Endodermal cell (in vitro differentiated cells): Measurements from ENCODE around the gene LZTS2. TPM values are rescaled to one million over a fixed set of nuclear protein-coding genes. Genes with fewer than 3 reads are reported as not detected.

ENCODE experiments used
- DNase-seq: peaks from one replicate; pipeline ENCODE4 v3.0.0-alpha.2; 2017
- H3K27ac ChIP-seq: 2 replicates; pipeline ENCODE4 v1.5.1; 2013; ENCODE audit warnings: mild to moderate bottlenecking, low read depth, low read length, moderate library complexity
- H3K27me3 ChIP-seq: 2 replicates; pipeline ENCODE4 v1.6.1; 2013; ENCODE audit warnings: mild to moderate bottlenecking, low read length, moderate library complexity; ENCODE audit not compliant: insufficient read depth, control insufficient read depth, poor library complexity, severe bottlenecking
- H3K36me3 ChIP-seq: 2 replicates; pipeline ENCODE4 v1.7.0; 2013; ENCODE audit warnings: mild to moderate bottlenecking, low read length, moderate library complexity; ENCODE audit not compliant: control insufficient read depth, insufficient read depth
- H3K4me1 ChIP-seq: one replicate; pipeline ENCODE4 v1.7.0; 2013; ENCODE audit warnings: low read length; ENCODE audit not compliant: control insufficient read depth, insufficient read depth
- H3K4me3 ChIP-seq: 2 replicates; pipeline ENCODE4 v1.5.1; 2013; ENCODE audit warnings: mild to moderate bottlenecking, low read length, moderate library complexity
- H3K9ac ChIP-seq: 2 replicates; pipeline ENCODE4 v1.6.1; 2013; ENCODE audit warnings: mild to moderate bottlenecking, low read length, moderate library complexity; ENCODE audit not compliant: poor library complexity, severe bottlenecking; ENCODE audit errors: extremely low read depth
- H3K9me3 ChIP-seq: 2 replicates; pipeline ENCODE4 v1.6.1; 2013; ENCODE audit warnings: mild to moderate bottlenecking, low read length, moderate library complexity; ENCODE audit not compliant: control insufficient read depth
- H3K27ac Mint-ChIP-seq: 2 replicates; pipeline ENCODE4 v1.8.0; 2020; ENCODE audit warnings: mixed read lengths
- H3K27me3 Mint-ChIP-seq: 2 replicates; pipeline ENCODE4 v1.8.0; 2021; ENCODE audit warnings: mild to moderate bottlenecking, mixed read lengths; ENCODE audit not compliant: insufficient read depth
- H3K36me3 Mint-ChIP-seq: 2 replicates; pipeline ENCODE4 v1.8.0; 2020; ENCODE audit warnings: low read depth, mixed read lengths
- H3K4me1 Mint-ChIP-seq: 2 replicates; pipeline ENCODE4 v1.8.0; 2020; ENCODE audit warnings: mixed read lengths
- H3K4me3 Mint-ChIP-seq: 2 replicates; pipeline ENCODE4 v1.8.0; 2020; ENCODE audit warnings: mild to moderate bottlenecking, moderate library complexity, mixed read lengths
- H3K9me3 Mint-ChIP-seq: 2 replicates; pipeline ENCODE4 v1.8.0; 2020; ENCODE audit warnings: mild to moderate bottlenecking, mixed read lengths
- WGBS, 2 experiments: methylation state at CpG; one replicate each; pipeline versions ENCODE4 v1.1.5 to v1.1.7; 2013; ENCODE audit warnings: missing lambda C conversion rate in 2 of 2, mixed read lengths in 1 of 2; ENCODE audit not compliant: insufficient coverage in 1 of 2, insufficient read length in 1 of 2; 5-methylcytosine and 5-hydroxymethylcytosine counted together
- microRNA-seq: library from miRNA; unstranded; fragments of <30 nt; microRNA quantifications from one replicate; pipeline ENCODE4 v1.2.0, GENCODE V29; 2020; ENCODE audit warnings: borderline microRNAs expressed
- total RNA-seq, 2 donors: library from RNA; stranded (reverse); fragmentation: NEBNext Ultra II Directional in 1 of 2; extraction: Animal tissue kit (Norgen Biotek cat#: 25700) in 1 of 2; gene quantifications; 2 replicates in 1 of 2; 3 replicates in 1 of 2; pipeline ENCODE4 v1.2.1, GENCODE V29; 2021
- TF ChIP-seq, protein P1 (sequence below): fragments of 200-600 bp; sonication (generic); conservative IDR thresholded peaks from 2 replicates; pipeline ENCODE4 v1.5.0; 2021; ENCODE audit warnings: antibody characterized with exemption, mild to moderate bottlenecking

The LZTS2 gene
- total RNA-seq, 2 donors from 2014 or later: 76.8 to 85.9 TPM

DNA sequence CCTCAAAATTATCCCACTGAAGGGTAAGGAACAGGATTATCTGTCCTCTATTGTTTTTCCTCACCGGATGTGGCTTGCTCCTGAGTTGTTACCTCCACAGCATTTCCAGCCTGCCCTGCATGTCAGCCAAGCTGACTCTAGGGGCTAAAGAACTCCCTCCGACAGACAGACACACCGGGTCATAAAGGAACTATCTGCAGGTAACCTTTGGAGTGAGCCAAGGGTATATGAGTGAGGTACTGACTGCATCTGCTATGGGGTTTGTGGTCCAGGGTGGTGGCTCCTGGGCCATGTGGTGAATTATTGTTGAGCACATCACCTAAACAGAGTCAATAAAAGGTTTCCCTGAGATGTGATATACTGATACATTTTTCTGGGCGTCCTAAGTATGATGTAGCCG, 55.3 kb downstream of the LZTS2 start:
- peaks cover 5% of the 10 kb centered on the region for H3K36me3 Mint-ChIP-seq
- Histone ChIP-seq H3K9ac (no peak overlapping the region), H3K4me1 (peaks cover 4% of the 10 kb centered on the region), H3K36me3 (no peaks in the 10 kb centered on the region), H3K27ac (no peak overlapping the region), H3K9me3 (no peaks in the 10 kb centered on the region), H3K27me3 (peaks cover 24% of the 10 kb centered on the region), H3K4me3 (no peak overlapping the region)
- H3K27me3 Mint-ChIP-seq: peaks cover 37% of the 10 kb centered on the region
- DNase-seq: no peak
- 90 to 93% methylated on average over 2 to 5 of the region's 5 CpGs for WGBS, 2 experiments
- no peak overlapping the region for H3K4me3 Mint-ChIP-seq
- TF ChIP-seq, protein P1, sequence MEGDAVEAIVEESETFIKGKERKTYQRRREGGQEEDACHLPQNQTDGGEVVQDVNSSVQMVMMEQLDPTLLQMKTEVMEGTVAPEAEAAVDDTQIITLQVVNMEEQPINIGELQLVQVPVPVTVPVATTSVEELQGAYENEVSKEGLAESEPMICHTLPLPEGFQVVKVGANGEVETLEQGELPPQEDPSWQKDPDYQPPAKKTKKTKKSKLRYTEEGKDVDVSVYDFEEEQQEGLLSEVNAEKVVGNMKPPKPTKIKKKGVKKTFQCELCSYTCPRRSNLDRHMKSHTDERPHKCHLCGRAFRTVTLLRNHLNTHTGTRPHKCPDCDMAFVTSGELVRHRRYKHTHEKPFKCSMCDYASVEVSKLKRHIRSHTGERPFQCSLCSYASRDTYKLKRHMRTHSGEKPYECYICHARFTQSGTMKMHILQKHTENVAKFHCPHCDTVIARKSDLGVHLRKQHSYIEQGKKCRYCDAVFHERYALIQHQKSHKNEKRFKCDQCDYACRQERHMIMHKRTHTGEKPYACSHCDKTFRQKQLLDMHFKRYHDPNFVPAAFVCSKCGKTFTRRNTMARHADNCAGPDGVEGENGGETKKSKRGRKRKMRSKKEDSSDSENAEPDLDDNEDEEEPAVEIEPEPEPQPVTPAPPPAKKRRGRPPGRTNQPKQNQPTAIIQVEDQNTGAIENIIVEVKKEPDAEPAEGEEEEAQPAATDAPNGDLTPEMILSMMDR: no peak
- H3K27ac Mint-ChIP-seq: no peak overlapping the region
- peaks cover 15% of the 10 kb centered on the region for H3K4me1 Mint-ChIP-seq
- H3K9me3 Mint-ChIP-seq: no peaks in the 10 kb centered on the region

DNA sequence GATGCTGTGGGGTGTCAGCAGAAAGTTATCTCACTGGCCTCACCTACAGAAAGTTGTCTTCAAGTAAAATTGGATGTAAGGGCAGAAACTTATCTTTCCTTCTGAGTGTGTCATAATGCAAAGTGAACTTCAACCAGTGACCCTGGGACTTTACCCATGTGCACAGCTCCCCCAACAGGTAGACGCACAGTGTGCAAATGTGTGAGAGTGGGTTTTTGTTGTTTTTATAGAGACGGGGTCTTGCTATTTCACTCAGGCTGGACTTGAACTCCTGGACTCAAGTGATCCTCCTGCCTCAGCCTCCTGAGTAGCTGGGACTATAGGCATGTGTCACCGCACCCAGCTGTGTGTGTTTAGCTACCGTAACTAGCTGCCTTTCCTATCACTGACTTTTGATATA, 55.8 kb downstream of the LZTS2 start:
- Mint-ChIP-seq H3K27ac (no peak overlapping the region), H3K4me1 (peaks cover 17% of the 10 kb centered on the region), H3K36me3 (peaks cover 5% of the 10 kb centered on the region), H3K27me3 (peaks cover 32% of the 10 kb centered on the region), H3K4me3 (no peak overlapping the region), H3K9me3 (no peaks in the 10 kb centered on the region)
- Histone ChIP-seq H3K9ac (no peak overlapping the region), H3K27me3 (peaks cover 18% of the 10 kb centered on the region), H3K9me3 (no peaks in the 10 kb centered on the region), H3K4me3 (no peak overlapping the region), H3K4me1 (peaks cover 5% of the 10 kb centered on the region), H3K36me3 (no peaks in the 10 kb centered on the region), H3K27ac (no peak overlapping the region)
- TF ChIP-seq, protein P1: peak; percentile 30
- DNase-seq: no peak
- WGBS, 2 experiments: 91 to 93% methylated on average over 2 to 3 of the region's 4 CpGs

- TF ChIP-seq, protein P1: no peak
- peaks cover 5% of the 10 kb centered on the region for H3K36me3 Mint-ChIP-seq
- Histone ChIP-seq H3K27ac (no peak overlapping the region), H3K9me3 (no peaks in the 10 kb centered on the region), H3K27me3 (peaks cover 7% of the 10 kb centered on the region), H3K4me3 (no peak overlapping the region), H3K4me1 (peaks cover 5% of the 10 kb centered on the region), H3K9ac (no peak overlapping the region), H3K36me3 (no peaks in the 10 kb centered on the region)
- peaks cover 10% of the 10 kb centered on the region for H3K4me1 Mint-ChIP-seq
- no peak for DNase-seq
- H3K4me3 Mint-ChIP-seq: no peak overlapping the region
- H3K27me3 Mint-ChIP-seq: peaks cover 21% of the 10 kb centered on the region
- H3K27ac Mint-ChIP-seq: no peak overlapping the region
- no peaks in the 10 kb centered on the region for H3K9me3 Mint-ChIP-seq
- 83 to 96% methylated on average over 2 to 4 of the region's 4 CpGs for WGBS, 2 experiments
These were observed 57.0 kb downstream of the LZTS2 start for GRCh38 chr10:101056365-101057151.

Small RNA genes lying within 50 kb of the gene (microRNA-seq; reads per million reads assigned to microRNA genes)
- gene MIR608: not detected

Other genes starting within 250 kb of the LZTS2 start
- 10 to 100 TPM; 31.5 to 38.9 TPM for gene SLF2, start 86.8 kb upstream of the LZTS2 start, total RNA-seq
- gene SEMA4G, start 30.3 kb upstream of the LZTS2 start, total RNA-seq: 10 to 100 TPM; 20.1 to 36.6 TPM
- gene MRPL43, start 12.3 kb upstream of the LZTS2 start, total RNA-seq: 10 to 100 TPM; 68.9 to 72.8 TPM
- gene TWNK, start 12.3 kb upstream of the LZTS2 start, total RNA-seq: 10 to 100 TPM; 11.2 to 15.1 TPM
- 1 to 10 TPM in 1 of 2 donors, under 1 TPM in 1; 0.49 to 1.1 TPM for gene PDZD7, start 31.3 kb downstream of the LZTS2 start, total RNA-seq
- gene SFXN3, start 31.4 kb downstream of the LZTS2 start, total RNA-seq: 1 to 10 TPM; 1.8 to 2.1 TPM
- gene KAZALD1, start 62.2 kb downstream of the LZTS2 start, total RNA-seq: 10 to 100 TPM in 1 of 2 donors, 1 to 10 TPM in 1; 5.2 to 10.0 TPM
- gene TLX1, start 131.5 kb downstream of the LZTS2 start, total RNA-seq: not detected
- gene LBX1, start 229.7 kb downstream of the LZTS2 start, total RNA-seq: not detected